HG02852 (cell line): ENCODE data around the gene MYO3A.
"Not testable (repeated sequence)": the region's sequence is repeated elsewhere in the genome, so short reads cannot be mapped to it uniquely, and the experiment has no call there.

ENCODE experiments used
- ATAC-seq: cut with Tn5 transposase; IDR thresholded peaks from one replicate; pipeline ENCODE4 v1.9.1; 2021; ENCODE audit warnings: mild to moderate bottlenecking, moderate library complexity; ENCODE audit not compliant: unreplicated experiment

MYO3A gene

DNA sequence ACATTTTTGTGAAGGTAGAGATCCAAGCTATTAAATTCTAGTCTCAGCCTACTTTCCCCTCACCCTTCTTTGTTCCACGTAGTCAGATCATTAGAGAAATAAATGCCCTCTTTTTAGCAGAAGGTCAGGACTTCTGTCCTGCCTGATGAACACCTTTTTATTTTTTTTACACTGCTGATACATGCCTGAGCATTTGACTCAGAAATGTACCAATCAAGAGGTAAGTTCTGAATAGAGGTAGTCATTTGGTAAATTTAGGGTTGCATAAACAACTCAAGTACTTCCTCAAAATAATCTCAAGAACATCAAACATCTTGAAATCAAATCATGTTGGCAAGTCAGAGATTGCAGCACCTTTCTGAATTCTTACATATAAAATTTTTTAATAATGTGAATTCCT, 133.7 kb downstream of the MYO3A start:
- no peak for ATAC-seq

DNA sequence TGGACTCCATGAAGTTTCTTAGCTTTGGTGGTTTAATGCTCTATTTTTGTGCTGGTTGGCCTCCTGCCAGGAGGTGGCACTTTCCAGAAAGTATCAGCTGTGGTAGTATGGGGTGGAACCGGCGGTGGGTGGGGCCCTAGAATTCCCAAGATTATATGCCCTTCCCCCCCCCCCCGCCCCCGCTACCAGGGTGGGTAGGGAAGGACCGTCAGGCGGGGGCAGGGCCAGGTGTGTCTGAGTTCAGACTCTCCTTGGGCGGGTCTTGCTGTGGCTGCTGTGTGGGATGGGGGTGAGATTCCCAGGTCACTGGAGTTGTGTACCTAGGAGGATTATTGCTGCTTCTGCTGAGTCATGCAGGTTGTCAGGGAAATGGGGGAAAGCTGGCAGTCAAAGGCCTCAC, 146.9 kb downstream of the MYO3A start:
- ATAC-seq, result not testable (repeated sequence)

DNA sequence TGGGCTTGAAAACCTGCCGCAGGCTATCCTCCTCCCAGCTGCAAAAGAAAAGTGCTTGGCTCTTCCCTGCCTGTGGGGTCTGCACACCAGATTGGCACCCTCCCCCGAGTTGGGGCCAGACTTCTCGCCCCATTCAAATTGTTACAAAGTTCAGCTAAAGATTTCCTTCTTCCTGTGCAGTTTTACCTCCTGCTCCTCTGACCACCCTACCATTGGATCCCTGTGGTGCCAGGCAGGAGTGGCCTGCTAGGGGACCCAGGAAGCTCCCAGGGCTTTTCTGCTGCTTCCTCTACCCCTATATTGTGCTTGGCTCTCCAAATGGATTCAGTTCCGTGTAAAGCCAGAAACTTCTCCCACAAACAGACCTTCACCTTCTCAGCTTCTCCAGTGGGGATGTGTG, 147.4 kb downstream of the MYO3A start:
- ATAC-seq, result no peak

DNA sequence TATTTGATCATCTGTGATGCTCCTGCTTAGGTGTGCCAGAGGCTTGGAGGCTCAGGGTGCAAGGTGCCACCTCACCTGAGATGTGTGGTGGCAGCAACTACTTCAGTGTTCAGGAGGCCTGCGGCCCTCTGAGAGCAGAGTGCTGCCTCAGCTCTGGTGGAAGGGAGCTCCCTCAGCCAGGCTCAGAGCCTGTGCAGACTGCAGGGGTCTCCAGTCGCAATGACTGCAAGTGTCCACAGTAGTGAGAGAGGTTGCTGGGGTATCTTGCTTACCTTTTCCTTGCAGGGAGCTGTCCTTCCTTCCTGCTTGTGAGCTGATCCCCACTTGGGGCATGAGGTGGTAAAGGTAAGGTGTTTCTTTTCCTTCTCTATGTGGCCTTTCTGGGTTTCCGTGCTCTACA, 151.5 kb downstream of the MYO3A start:
- ATAC-seq, result no peak

DNA sequence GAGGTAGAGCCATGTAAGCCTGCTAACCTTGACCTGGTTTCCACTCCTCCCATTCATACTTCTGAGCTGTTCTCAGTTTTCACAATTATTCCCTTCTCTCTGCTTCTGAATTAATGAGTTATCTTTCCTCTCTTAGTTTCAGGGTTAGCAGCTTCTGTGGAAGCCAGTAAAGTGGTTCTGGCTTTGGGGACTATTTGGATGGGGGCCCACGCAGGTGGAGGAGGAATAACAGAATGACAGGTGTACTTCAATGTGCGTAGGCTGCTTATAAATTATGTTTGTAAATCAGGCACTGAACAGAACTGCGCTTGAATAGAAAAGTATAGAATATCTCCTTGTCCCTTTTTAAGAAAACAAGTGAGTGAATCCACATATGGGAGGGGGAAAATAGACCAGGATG, 153.6 kb downstream of the MYO3A start:
- ATAC-seq, result no peak

DNA sequence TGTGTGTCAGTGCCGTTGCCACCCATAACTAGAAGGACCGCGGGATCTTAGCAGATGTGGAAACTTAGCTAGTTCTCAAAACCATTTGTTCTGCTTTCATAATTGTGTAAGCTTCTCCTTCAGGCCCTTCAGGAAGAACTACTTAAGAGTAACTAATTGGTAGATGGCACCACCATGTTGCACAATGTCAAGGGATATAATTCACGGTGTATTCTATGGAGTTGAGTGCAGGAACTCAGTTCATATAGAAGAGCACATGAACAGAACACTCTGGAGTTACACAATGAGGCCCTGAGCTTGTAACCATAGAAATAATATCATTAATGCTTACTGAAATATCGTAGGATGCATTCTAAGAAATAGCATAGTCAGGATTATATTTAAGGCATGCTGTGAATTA, 156.0 kb downstream of the MYO3A start:
- no peak for ATAC-seq

DNA sequence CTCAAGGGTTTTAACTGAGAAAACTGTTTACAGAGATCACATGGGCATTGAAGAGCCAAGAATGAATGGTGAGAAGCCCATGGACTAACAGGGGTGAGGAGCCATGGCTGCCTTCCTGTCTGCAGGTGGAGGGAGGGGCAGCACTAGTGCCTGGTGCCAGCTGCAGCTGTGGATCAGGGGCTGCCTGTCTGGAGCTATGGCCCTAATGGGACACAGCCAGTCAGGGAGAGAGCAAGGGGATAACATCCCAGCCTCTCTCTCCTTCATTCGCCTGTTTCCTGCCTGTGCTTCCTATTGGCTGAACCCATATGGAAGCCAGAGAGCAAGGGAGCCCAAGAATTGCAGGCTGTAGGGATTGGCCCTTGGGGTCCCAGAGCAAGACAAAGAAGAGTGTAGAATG, 156.7 kb downstream of the MYO3A start:
- no peak for ATAC-seq

DNA sequence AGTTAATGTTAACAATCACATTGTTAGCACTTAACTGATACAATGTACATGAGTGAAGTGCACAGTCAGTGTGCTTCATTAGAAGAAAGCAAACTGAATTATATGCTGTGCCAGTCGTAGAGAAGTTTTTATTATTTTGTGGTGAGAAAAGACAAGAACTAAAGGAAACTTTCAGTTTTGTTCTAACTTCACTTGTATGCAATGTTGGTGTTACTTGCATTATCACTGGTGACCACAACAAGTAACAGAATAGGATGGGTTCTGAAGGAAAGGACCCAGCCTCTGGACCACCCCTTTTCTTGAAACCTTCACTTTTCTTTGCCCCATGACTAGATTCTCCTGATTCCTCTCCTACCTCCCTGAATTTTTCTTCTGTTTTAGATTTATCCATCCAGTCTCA, 159.2 kb downstream of the MYO3A start:
- no peak for ATAC-seq

DNA sequence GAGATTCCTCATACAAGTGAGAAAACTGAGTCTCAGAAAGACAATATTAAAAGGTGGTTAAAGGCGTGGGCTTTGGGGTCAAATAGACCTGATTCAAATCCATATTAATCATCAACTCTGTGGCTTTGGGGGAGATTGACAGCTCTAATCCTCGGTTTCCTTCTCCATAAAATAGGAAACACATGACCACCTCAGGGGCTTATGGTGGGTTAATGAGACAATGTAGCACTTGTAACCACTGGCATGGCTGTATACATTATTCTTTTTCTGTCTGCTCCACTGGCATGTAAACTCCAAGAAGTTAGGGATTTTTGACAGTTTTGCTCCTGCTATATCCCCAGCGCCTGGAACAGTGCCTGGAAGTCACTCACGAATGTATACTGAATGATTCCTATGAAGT, 161.8 kb downstream of the MYO3A start:
- ATAC-seq, result no peak

DNA sequence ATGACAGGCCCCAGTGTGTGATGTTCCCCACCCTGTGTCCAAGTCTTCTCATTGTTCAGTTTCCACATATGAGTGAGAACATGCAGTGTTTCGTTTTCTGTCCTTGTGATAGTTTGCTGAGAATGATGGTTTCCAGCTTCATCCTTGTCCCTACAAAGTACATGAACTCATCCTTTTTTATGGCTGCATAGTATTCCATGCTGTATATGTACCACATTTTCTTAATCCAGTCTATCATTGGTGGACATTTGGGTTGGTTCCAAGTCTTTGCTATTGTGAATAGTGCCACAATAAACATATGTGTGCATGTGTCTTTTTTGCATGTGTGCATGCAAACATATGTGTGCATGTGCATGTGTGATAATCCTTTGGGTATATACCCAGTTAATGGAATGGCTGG, 163.5 kb downstream of the MYO3A start:
- not testable (repeated sequence) for ATAC-seq

DNA sequence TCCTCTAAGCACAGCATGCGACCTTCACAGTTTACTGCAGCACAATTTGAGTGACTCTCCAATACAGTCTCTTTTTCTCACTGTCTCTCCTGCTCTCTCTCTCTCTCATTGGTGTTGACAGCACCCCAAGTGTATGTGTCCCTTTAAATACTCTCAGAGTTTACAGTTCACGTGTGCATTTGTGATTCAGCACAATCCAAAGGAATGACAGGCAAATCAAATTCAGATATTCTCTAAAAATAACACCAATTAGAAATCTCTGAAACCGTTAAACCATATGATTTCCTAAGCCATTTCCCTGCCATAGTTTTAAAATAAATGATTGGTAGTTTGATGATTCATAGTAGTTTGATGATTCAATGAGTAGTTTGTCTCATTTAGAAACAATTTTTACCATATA, 178.5 kb downstream of the MYO3A start:
- no peak for ATAC-seq

DNA sequence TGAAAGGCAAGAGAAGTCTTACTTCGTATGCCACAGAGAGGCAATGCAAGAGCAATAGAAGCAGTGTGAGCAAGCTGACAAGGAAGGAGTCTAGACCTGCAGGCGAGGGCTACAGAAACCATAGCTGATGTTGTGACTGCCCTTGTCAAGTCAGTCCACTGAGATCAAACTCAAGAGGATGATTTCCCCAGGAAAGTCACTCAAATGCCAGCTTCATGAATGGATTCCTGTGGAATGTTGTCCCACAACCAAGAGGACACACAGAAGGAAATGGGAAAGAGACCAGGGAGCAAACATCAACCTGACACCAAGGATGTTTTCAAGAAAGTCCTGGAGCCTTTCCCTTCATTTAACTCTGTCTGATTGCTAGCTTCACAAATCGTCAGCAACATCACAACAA, 204.6 kb downstream of the MYO3A start:
- no peak for ATAC-seq

DNA sequence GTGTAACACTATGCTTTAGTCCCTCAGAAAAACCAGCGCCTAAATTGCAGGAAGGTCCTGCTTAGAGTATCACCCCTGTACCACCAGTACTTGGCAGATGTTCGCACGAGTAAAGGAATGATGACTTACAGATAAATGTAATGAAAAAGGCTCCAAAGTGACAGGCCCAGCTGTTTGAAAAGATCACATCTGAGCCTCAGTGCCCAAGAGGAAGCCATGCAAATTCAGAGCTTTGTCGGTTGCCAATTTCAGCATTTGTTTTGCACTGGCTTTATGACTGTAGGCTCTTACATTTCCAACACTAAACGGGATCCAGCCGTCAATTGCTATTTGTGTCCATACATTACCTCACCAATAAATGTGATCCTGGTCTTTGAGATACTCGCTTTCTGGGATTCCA, 222.0 kb downstream of the MYO3A start:
- no peak for ATAC-seq

DNA sequence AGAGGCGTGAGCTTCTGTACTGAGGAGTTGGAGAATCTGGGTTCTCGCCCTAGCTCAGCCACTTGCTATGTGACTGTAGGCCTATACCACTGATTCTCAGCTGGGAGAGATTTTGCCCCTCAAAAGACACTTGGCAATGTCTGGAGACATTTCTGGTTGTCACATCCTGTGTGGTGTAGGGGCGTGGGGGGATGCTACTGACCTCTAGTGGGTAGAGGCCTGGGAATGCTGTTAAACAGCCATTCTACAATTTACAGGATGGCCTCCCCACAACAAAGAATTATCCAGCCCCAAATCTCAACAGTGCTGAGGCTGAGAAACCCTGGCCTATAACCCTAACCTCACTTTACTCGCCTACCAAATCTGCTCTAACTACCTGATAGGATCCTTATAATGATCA, 223.7 kb downstream of the MYO3A start:
- no peak for ATAC-seq

DNA sequence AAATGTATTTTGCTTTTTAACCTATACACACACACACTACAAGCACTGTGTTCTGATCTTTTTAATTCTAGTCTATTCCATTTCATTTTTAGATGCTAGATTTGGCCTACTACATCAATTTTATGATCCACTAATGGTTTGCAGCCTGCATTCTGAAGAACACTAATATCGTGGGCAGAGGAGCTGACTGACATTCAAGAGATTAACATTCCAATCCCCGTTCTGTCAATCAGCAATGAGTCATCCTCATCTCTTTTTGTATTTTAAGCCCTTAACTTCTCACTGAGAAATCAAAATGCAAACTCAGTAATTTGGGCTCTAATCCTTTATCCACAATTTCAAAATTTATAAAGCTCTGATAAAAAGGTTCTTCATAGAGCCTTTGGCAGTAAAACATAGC, 235.4 kb downstream of the MYO3A start:
- no peak for ATAC-seq

DNA sequence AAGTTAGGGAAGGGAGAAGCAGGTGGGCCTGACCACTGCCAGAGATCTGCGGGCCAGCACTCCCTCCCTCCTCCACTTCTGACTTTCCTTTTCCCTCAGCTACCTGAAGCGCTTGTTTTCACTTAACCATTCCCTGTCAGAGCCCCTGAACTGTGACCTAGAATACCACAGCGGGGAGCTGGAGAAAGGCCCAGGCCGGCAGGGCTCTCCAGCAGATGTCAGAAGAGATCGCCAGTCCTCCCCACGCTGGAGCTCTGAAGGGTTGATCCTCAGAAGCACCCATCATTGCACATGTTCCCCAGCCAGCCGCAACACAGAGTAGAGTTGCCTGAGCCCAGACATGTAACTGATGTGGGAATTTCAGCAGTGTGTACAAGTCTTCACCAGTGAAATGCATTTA, 238.1 kb downstream of the MYO3A start:
- ATAC-seq, result no peak

DNA sequence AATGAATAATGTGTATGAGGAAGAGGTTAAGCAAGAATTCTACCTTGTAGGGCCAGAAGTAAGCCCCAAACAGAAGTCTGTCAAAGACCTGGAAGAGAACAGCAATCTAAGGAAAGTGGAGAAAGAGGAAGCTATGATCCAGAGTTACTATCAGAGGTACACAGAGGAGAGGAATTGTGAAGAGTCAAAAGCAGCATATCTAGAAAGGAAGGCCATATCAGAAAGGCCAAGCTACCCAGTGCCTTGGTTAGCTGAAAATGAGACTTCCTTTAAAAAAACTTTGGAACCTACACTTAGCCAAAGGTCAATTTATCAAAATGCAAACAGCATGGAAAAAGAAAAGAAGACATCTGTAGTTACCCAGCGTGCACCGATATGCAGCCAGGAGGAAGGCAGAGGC, 239.8 kb downstream of the MYO3A start:
- no peak for ATAC-seq

DNA sequence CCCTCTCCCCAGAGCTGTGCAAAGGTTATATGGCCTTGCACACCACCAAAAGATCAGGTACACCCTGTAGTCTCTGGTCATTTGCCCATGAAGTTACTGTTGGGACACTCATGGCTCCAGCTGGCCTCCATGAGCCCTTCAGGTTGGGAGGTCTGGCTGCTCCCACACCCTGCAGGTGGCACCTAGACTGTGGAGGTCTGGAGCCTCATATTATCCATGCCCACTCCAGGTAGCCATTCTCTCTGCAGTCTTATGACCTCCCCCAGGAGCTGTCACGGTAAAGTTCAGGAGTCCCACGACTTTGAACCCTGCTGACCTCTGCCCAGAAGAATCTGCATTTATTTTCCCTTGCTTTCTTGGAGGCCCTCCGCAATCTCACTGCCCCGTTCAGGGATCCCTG, 243.3 kb downstream of the MYO3A start:
- no peak for ATAC-seq

DNA sequence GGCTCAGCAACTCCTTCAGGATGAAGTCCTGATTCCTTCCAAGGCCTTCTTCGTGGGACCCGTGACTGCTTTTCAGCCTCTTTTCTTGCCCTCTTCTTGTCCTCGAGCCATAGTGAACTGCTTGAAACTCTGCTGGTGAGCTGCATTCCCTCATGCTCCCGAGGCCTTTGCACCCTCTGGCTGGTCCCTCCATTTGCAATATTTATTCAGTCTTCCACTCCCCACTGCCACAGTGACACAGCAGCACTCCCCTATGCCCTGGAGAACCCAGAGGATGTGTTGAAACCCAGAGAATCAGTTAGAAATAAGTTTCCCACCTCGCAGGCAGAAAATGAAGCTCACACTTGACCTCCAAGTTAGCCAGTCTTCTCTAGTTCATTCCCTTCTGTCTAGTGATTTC, 260.2 kb downstream of the MYO3A start:
- ATAC-seq, result no peak

DNA sequence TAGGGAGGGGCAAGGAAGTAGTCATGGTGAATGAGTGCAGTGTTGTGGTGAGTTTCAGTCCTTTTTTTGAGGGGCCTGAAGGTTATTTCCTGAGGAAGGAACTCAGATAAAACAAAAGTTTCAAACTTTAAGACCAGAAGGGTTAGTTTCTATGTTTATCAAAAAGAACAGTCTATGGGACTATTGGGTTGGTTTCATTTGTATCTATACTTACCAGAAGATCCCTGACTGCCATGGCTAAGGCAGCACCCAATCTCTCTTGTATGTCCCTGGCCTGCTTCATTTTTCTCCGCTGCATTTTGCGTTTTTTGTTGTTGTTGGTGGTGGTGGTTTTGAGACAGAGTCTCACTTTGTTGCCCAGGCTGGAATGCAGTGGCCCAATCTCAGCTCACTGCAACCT, 263.2 kb downstream of the MYO3A start:
- ATAC-seq, result no peak

DNA sequence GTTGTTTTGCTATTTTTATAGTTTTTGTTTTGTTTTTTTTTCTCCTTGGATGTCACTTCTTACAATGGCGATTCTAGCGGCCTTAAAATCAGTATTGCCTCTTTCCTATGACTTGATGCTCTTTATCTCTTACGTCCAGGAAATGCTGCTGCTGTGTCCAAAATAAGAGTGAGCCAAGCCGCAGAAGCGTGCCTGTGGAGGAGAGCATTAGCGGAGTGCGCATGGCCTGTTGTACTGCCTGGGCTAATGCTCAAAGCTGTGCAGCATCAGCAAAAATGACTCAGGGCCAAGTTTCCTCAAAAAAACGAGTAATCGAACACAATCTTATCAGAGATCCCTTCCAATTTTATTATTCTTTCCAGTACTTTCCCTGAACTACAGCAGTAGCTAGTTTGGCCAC, 264.1 kb downstream of the MYO3A start:
- ATAC-seq, result no peak

DNA sequence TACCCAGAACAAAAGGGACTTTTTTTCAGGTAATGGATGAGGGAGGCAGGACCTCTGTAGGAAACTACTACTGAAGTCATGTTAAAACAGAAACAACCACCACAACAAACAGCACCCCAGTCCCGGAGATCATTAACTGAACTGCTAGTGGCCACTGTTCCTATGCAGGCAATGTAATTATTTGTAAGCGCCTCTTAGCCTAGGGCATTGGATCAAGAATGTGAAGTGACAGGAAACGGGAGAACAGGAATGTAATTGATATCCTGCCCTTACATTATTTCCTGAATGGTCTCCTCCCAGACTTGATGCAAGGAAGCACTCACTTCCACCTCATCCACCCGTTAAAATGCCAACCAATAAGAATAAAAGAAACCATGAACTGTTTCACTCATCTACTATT, 265.8 kb downstream of the MYO3A start:
- ATAC-seq, result no peak

DNA sequence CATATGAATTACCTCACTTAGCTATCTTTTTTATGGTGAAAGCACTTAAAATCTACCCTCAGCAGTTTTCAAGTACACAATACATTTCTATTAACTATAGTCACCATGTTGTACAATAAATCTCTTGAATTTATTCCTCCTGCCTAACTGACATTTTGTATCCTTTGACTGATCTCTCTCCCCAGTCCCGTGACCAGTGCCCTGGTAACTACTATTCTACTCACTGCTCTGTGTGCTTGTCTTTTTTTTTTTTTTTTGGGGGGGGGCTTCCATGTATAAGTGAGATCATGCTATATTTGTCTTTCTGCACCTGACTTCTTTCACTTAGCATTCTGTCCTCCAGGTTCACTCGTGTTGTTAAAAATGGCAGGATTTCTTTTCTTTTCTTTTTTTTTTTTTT, 271.2 kb downstream of the MYO3A start:
- no peak for ATAC-seq

DNA sequence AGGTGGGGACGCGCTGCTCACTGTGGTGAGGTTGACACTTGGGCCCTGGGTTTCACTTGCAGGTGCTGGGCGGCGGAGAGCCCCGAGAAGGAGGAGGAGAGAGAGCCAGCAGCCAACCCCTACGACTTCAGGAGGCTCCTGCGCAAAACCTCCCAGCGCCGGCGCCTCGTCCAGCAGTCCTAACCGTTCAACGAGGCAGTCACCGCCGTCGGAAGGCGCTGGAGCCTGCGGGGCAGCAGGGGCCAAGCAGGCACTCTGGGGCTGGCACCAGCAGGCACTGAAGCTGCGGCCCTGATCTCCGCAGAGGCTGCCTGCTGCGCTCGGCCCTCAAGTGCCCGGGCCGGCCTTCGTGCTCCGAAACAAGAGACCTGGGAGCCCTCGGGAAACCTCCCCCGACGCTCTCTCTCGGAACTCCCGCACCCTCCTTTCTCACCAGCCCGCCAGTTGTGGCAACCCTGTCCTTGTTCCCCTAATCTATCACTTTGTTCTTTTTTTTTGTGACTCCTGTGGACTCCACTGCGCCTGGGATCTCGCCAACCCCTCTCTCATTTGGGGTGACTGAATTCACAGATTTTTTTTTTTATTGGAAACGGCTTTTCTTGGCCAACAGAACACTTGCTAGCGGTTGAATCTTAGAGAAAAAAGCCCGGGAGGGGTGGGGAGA, 277.9 kb downstream of the MYO3A start:
- no peak for ATAC-seq
